ENCODE measurements around the gene TRIM28. TPM values are rescaled to one million over a fixed set of nuclear protein-coding genes. Genes with fewer than 3 reads are reported as not detected.
"Not testable (repeated sequence)": the region's sequence is repeated elsewhere in the genome, so short reads cannot be mapped to it uniquely, and the experiment has no call there.

TRIM28 gene
- total RNA-seq, 2 donors from 2014 or later: 336 to 455 TPM

- H3K27ac Mint-ChIP-seq: no peak overlapping the region
- H3K27me3 Mint-ChIP-seq: no peaks in the 10 kb centered on the region
- ATAC-seq (replicated peaks): no peak
- peaks cover 5% of the 10 kb centered on the region for H3K4me1 Mint-ChIP-seq
- H3K36me3 Mint-ChIP-seq (ENCODE audit: low read depth): no peaks in the 10 kb centered on the region
- H3K9me3 Mint-ChIP-seq: no peaks in the 10 kb centered on the region
- peak overlapping the region; percentile 79 for H3K4me3 Mint-ChIP-seq
Observed at GRCh38 chr19:58536852-58537798, 6.7 kb upstream of the TRIM28 start.

- H3K27me3 Mint-ChIP-seq: no peaks in the 10 kb centered on the region
- no peaks in the 10 kb centered on the region for H3K9me3 Mint-ChIP-seq
- ATAC-seq (replicated peaks): peak; percentile 80
- peaks cover 5% of the 10 kb centered on the region for H3K4me1 Mint-ChIP-seq
- peak overlapping the region; percentile 84 for H3K27ac Mint-ChIP-seq
- H3K4me3 Mint-ChIP-seq: peak overlapping the region; percentile 79
- peaks cover under 1% of the 10 kb centered on the region for H3K36me3 Mint-ChIP-seq (ENCODE audit: low read depth)
Observed at GRCh38 chr19:58538257-58539168, 5.4 kb upstream of the TRIM28 start.

DNA sequence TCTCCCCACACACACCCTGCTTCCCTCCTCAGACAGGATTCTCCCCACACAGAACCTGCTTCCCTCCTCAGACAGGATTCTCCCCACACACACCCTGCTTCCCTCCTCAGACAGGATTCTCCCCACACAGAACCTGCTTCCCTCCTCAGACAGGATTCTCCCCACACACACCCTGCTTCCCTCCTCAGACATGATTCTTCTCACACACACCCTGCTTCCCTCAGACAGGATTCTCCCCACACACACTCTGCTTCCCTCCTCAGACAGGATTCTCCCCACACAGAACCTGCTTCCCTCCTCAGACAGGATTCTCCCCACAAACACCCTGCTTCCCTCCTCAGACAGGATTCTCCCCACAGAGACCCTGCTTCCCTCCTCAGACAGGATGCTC is 4.7 kb upstream of the TRIM28 start:
- not testable (repeated sequence) for H3K27me3 Mint-ChIP-seq; H3K9me3 Mint-ChIP-seq; ATAC-seq (replicated peaks); H3K36me3 Mint-ChIP-seq (ENCODE audit: low read depth)
- peak overlapping the region; percentile 79 for H3K4me3 Mint-ChIP-seq
- peak overlapping the region; percentile 68 for H3K27ac Mint-ChIP-seq
- peaks cover 11% of the 10 kb centered on the region for H3K4me1 Mint-ChIP-seq

DNA sequence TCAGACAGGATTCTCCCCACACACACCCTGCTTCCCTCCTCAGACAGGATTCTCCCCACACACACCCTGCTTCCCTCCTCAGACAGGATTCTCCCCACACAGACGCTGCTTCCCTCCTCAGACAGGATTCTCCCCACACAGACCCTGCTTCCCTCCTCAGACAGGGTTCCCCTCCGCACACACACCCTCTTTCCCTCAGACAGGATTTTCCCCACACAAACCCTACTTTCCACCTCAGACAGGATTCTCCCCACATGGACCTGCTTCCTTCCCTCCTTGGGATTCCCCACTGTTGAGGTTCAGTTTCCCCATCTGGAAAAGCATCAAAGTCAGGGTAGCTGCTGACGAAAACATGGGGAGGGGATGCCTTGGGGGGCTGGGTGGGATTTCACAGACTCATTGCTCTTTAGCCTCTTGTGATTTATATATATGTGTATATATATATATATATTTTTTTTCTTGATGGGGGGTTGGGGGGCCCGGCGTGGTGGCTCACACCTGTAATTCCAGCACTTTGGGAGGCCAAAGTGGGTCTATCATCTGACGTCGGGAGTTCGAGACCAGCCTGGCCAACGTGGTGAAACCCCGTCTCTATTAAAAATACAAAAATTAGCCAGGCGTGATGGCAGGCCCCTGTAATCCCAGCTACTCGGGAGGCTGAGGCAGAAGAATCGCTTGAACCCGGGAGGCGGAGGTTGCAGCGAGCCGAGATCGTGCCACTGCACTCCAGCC is 1.1 kb upstream of the TRIM28 start:
- peak overlapping the region; percentile 95 for H3K4me3 Mint-ChIP-seq
- peaks cover 25% of the 10 kb centered on the region for H3K4me1 Mint-ChIP-seq
- H3K9me3 Mint-ChIP-seq; ATAC-seq (replicated peaks); H3K27me3 Mint-ChIP-seq: not testable (repeated sequence)
- peaks cover 42% of the 10 kb centered on the region for H3K36me3 Mint-ChIP-seq (ENCODE audit: low read depth)
- peak overlapping the region; percentile 50 for H3K27ac Mint-ChIP-seq

DNA sequence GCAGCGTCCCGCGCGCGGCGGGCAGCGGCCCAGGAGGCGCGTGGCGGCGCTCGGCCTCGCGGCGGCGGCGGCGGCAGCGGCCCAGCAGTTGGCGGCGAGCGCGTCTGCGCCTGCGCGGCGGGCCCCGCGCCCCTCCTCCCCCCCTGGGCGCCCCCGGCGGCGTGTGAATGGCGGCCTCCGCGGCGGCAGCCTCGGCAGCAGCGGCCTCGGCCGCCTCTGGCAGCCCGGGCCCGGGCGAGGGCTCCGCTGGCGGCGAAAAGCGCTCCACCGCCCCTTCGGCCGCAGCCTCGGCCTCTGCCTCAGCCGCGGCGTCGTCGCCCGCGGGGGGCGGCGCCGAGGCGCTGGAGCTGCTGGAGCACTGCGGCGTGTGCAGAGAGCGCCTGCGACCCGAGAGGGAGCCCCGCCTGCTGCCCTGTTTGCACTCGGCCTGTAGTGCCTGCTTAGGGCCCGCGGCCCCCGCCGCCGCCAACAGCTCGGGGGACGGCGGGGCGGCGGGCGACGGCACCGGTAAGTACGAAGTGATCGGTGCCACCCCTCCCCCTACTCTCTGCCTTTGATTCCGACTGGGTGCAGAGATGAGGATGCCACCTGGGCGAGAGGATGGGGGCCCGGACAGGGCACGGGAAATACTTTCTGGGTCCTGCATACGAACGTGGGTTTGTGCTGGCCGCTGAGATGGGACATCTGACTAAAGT is 874 bp downstream of the TRIM28 start:
- Mint-ChIP-seq H3K27me3 (no peaks in the 10 kb centered on the region), H3K27ac (peak overlapping the region; percentile 98), H3K4me3 (peak overlapping the region; percentile 95), H3K4me1 (peaks cover 26% of the 10 kb centered on the region), H3K36me3 (ENCODE audit: low read depth) (peaks cover 62% of the 10 kb centered on the region), H3K9me3 (no peaks in the 10 kb centered on the region)
- ATAC-seq (replicated peaks): peak; percentile 41

DNA sequence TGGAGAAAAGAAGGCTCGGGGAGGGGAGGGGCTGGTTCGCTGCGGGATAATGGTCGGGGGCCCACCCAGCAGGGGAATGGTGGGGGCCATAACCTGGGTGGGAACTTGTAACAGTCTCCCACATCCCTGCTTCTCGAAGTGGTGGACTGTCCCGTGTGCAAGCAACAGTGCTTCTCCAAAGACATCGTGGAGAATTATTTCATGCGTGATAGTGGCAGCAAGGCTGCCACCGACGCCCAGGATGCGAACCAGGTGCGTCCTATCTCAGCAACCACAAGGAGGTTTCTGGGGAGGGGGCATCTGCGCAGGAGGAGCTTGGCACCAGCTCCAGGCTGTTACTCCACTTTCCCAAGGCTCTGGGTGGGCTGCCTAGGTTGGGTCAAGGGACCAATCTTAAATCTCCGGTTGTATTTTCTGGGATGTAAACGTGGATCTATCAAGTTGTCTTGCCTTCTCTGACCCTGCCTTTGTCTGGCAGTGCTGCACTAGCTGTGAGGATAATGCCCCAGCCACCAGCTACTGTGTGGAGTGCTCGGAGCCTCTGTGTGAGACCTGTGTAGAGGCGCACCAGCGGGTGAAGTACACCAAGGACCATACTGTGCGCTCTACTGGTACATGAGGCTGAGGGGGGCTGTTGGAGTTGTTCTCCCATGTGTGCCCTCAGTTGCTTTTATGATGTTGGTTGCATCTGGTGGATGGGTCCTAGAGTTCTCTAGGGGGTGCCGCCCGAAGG is 1.6 kb downstream of the TRIM28 start:
- H3K9me3 Mint-ChIP-seq: no peaks in the 10 kb centered on the region
- no peak for ATAC-seq (replicated peaks)
- peak overlapping the region; percentile 93 for H3K4me3 Mint-ChIP-seq
- peaks cover 69% of the 10 kb centered on the region for H3K36me3 Mint-ChIP-seq (ENCODE audit: low read depth)
- H3K4me1 Mint-ChIP-seq: peaks cover 26% of the 10 kb centered on the region
- no peaks in the 10 kb centered on the region for H3K27me3 Mint-ChIP-seq
- peak overlapping the region; percentile 91 for H3K27ac Mint-ChIP-seq

- Mint-ChIP-seq H3K27ac (peak overlapping the region; percentile 91), H3K4me3 (peak overlapping the region; percentile 93), H3K27me3 (no peaks in the 10 kb centered on the region), H3K9me3 (no peaks in the 10 kb centered on the region), H3K4me1 (peaks cover 26% of the 10 kb centered on the region), H3K36me3 (ENCODE audit: low read depth) (peaks cover 75% of the 10 kb centered on the region)
- ATAC-seq (replicated peaks): no peak
Observed at GRCh38 chr19:58546019-58546530, 2.2 kb downstream of the TRIM28 start.

- Mint-ChIP-seq H3K27ac (no peak overlapping the region), H3K4me3 (peak overlapping the region; percentile 93), H3K27me3 (no peaks in the 10 kb centered on the region), H3K4me1 (peaks cover 29% of the 10 kb centered on the region), H3K9me3 (no peaks in the 10 kb centered on the region), H3K36me3 (ENCODE audit: low read depth) (peaks cover 90% of the 10 kb centered on the region)
- no peak for ATAC-seq (replicated peaks)
Observed at GRCh38 chr19:58547323-58548312, 3.8 kb downstream of the TRIM28 start.

DNA sequence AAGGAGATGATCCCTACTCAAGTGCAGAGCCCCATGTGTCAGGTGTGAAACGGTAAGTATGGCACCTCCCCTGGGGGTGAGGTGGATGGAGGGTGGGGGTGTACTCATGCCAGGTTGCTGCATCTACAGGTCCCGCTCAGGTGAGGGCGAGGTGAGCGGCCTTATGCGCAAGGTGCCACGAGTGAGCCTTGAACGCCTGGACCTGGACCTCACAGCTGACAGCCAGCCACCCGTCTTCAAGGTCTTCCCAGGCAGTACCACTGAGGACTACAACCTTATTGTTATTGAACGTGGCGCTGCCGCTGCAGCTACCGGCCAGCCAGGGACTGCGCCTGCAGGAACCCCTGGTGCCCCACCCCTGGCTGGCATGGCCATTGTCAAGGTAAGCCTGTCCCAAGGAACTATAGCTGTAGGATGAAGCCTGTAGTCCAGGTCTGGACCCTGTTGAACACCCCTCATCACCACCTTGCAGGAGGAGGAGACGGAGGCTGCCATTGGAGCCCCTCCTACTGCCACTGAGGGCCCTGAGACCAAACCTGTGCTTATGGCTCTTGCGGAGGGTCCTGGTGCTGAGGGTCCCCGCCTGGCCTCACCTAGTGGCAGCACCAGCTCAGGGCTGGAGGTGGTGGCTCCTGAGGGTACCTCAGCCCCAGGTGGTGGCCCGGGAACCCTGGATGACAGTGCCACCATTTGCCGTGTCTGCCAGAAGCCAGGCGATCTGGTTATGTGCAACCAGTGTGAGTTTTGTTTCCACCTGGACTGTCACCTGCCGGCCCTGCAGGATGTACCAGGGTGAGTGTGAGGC is 5.2 kb downstream of the TRIM28 start:
- no peaks in the 10 kb centered on the region for H3K27me3 Mint-ChIP-seq
- no peak overlapping the region for H3K4me3 Mint-ChIP-seq
- no peak for ATAC-seq (replicated peaks)
- H3K36me3 Mint-ChIP-seq (ENCODE audit: low read depth): peaks cover 98% of the 10 kb centered on the region
- H3K9me3 Mint-ChIP-seq: no peaks in the 10 kb centered on the region
- peaks cover 33% of the 10 kb centered on the region for H3K4me1 Mint-ChIP-seq
- H3K27ac Mint-ChIP-seq: no peak overlapping the region

GRCh38 chr19:58549664-58550361 is 5.9 kb downstream of the TRIM28 start:
- Mint-ChIP-seq H3K27me3 (no peaks in the 10 kb centered on the region), H3K4me3 (no peak overlapping the region), H3K9me3 (no peaks in the 10 kb centered on the region), H3K36me3 (ENCODE audit: low read depth) (peaks cover 100% of the 10 kb centered on the region), H3K4me1 (peaks cover 37% of the 10 kb centered on the region), H3K27ac (no peak overlapping the region)
- no peak for ATAC-seq (replicated peaks)
